OCI-LY3 (cell line): ENCODE results near the gene SWAP70.

Experiments used
- CTCF ChIP-seq: fragments of 200-600, 300-600 bp; sonication (generic); IDR thresholded peaks from 2 replicates; pipeline ENCODE4 v1.5.1; 2014; ENCODE audit warnings: antibody characterized with exemption, low read length, low read depth
- EZH2phosphoT487 ChIP-seq: fragments of 200-600 bp; shearing (Covaris generic); IDR thresholded peaks from 2 replicates; pipeline ENCODE4 v1.6.1; 2018; ENCODE audit warnings: antibody characterized with exemption, mixed run types, low read depth

DNA sequence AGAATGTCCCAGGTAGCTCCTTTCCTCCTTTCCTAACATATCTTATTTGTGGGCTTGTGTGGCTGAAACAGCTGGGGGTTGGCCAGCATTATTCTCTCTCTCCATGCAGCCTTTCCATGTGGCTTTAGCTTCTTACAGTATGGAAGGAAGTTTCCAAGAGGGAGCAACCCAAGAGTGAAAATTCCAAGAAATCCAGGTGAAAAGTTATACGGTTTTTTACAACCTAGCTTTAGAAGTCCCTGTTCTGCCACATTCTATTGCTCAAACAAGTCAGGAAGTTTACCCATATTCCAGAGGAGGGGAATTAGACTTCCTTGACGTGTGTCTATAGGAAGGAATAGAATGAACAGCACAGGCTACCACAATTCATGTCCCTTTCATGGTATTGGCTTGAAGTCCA, 10.0 kb upstream of the SWAP70 start:
- no peak for TF ChIP-seq CTCF
- TF ChIP-seq EZH2phosphoT487, result no peak
